Measurements from ENCODE around the gene KDM3A.

DNA sequence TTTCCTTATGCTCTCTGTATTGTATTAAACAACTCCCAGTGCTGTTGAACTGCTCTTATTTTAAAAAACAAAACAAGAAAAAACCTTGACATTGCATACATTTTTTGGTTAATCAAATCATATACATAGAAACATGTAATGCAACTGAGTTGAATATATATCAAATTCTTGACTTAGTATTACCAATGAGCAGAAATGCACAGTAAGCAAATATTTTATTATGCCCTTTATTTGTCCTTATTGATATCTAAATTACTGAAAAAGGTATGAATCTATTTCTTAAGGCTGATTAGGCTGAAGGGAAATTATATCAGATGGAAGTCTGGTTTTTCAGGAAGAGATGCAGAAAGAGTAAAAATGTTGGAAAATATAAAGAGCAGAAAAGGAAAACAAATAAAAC is 6.9 kb upstream of the KDM3A start:
- TF ChIP-seq, protein P1, sequence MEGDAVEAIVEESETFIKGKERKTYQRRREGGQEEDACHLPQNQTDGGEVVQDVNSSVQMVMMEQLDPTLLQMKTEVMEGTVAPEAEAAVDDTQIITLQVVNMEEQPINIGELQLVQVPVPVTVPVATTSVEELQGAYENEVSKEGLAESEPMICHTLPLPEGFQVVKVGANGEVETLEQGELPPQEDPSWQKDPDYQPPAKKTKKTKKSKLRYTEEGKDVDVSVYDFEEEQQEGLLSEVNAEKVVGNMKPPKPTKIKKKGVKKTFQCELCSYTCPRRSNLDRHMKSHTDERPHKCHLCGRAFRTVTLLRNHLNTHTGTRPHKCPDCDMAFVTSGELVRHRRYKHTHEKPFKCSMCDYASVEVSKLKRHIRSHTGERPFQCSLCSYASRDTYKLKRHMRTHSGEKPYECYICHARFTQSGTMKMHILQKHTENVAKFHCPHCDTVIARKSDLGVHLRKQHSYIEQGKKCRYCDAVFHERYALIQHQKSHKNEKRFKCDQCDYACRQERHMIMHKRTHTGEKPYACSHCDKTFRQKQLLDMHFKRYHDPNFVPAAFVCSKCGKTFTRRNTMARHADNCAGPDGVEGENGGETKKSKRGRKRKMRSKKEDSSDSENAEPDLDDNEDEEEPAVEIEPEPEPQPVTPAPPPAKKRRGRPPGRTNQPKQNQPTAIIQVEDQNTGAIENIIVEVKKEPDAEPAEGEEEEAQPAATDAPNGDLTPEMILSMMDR (IDR thresholded peaks at IDR 0.05), result no peak
- TF ChIP-seq POLR2A (IDR thresholded peaks at IDR 0.05), result no peak
- no peak for TF ChIP-seq EP300 (IDR thresholded peaks at IDR 0.05)
